HG03135 (cell line): ENCODE data around the gene RNPS1.
"Not testable (repeated sequence)": the region's sequence is repeated elsewhere in the genome, so short reads cannot be mapped to it uniquely, and the experiment has no call there.

Source experiments
- ATAC-seq: cut with Tn5 transposase; IDR thresholded peaks from one replicate; pipeline ENCODE4 v1.9.1; 2021; ENCODE audit warnings: mild to moderate bottlenecking, moderate library complexity; ENCODE audit not compliant: unreplicated experiment

Gene RNPS1

DNA sequence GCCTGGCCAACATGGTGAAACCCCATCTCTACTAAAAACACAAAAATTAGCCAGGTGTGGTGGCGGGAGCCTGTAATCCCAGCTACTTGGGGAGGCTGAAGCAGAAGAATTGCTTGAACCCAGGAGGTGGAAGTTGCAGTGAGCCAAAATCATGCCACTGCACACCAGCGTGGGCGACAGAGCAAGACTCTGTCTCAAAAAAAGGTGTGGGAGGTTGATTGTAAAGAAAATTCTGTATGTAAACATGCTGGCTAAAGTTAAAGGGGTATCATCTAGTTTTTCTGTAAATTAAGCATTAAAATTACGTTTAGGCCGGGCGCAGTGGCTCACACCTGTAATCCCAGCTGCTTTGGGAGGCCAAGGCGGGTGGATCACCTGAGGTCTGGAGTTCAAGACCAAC, 9.4 kb downstream of the RNPS1 start:
- not testable (repeated sequence) for ATAC-seq

DNA sequence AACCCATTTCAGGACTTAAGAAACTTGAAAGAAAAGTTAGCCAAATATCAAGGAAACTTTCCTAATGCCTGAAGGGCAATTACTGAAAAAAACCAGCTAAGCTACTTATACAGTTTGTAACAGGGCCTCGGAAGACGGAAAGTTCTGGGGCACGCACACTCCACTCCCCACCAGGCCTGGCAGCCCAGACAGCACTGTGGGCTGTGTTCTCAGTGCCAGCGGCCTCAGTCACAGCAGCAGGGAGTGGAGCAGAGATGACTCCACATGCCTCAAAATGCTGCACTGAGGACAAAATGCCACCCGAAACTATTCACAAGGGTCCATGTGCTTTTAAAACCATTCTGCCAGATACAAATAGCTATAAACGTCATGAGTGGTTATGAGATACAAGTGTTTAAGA, 10.2 kb downstream of the RNPS1 start:
- ATAC-seq: no peak

DNA sequence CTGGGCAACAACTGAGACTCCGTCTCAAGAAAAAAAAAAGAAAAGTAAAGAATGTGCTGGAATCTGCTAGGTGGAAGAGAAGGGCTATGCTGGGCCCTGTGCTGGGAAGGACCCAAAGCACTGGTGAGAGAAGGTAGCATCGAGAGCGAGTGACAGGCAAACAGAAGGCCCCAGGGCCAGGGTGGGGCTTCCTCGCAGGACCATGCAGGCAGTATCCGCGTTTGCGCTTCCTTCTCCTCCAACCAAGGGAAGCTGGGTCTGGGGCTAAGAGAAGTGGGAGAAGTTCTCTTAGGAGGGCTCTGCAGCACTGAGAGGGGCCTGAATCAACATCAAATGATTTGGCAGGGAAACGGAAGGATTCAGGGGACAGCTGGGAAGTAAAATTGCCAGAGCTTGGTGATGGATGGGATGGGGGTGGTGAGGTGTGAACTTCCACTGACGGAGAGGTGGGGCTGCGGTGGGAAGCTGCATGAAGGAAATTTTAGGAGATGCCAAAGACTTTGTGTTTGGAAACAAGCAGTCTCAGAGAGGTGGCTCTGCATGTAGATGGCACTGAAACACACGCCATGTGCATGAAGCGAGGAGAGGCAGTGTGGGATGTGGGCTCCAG, 11.3 kb downstream of the RNPS1 start:
- no peak for ATAC-seq

DNA sequence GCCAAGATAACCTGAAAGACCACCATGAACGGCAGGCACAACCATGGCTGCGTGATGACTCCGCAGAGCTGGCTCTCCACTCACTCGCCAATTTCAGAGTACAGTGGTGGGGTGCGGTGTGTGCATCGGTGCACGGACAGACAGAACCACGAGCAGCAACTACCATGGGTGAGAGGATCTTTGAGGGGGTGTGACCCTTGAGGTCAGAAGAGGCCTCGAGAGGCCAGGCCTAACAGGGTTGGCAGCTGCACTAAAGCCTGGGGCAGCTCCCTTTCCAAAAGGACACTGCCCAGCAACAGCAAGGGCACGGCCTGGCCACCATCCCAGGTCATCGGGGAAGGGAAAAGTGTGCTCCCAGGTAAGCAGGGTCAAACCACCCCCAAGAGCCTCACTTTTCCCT, 14.6 kb downstream of the RNPS1 start:
- ATAC-seq: no peak

DNA sequence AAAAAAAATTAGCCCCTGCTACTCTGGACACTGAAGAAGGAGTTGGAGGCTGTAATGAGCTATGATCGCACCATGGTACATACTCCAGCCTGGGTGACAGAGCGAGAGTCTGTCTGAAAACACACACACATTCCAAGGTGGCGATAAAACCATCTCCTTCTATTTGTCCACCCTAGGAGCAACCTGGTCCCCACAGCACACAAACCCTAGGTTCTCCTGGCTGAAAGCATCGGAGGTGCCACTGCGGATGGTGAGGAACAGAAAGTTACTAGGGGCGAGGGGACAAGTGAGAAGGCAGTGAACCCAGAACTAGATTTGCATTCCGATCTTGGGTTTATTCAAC, 15.1 kb downstream of the RNPS1 start:
- ATAC-seq: no peak

DNA sequence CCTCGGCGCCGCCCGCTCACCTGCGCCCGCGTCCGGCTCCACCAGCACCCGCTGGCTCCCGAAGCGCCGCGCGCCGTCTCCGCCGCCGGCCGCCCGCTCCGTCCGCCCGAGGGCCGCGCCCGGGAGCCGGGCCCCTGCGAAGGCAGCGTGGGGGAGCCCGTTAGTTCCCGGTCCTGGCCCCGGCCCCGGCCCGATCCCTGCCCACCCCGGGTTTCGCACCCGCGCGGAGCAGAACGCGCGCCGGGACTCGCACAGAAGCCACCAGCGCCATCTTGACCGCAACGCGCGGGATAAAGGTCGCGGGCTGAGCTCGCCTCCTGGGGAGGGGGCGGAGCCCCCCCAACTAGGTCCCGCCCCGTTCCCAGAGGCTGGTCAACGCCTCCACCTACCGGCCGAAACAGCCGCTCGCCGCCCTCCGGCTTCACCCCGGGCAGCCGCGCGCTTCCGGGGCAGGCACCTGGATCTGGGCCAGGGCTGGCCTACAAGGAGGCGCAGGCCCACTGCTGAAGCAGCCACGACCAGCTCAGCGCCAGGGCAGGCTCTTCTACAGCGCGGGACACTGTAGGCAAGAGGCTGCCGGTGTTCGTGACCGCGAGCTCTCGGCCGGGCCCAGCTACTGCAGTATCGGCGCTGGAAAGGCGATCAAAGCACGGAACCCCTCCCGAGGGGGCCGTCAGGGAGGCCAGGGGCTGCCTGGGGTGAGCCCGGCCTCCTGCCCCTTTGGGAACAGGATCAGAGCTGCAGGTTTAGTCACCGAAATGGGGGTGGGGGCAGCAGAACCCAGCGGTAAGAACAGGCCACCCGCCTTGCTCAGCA, 16.4 kb downstream of the RNPS1 start, which contains the start of gene ECI1:
Gene ECI1 (minus strand): TSS at position 292 of the 816 bp plus-strand sequence. CDS start 21 bp downstream, at position 271.
- peak; percentile 82 for ATAC-seq

DNA sequence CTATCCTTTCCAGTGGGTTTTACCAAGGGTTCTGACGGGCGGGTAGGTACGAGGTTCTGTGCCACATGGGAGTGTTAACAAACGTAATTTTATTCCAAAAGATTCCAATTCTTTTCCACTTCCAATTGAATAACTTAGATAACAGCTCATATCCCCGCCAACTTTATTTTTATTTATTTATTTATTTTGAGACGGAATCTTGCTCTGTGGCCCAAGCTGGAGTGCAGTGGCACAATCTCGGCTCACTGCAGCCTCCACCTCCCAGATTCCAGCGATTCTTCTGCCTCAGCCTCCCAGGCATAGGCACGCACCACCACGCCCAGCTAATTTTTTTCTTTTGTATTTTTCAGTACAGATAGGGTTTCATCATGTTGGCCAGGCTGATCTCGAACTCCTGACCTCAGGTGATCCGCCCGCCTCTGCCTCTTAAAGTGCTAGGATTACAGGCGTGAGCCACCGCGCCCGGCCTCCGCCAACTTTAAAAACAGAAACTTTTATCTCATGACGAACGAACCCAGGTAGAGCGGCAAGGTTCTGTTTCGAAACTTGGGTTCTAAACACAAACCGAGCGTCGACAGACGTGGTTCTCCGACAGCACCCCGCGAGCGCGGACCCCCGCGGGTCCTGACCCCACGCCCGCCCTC, 17.2 kb downstream of the RNPS1 start:
- ATAC-seq: no peak

DNA sequence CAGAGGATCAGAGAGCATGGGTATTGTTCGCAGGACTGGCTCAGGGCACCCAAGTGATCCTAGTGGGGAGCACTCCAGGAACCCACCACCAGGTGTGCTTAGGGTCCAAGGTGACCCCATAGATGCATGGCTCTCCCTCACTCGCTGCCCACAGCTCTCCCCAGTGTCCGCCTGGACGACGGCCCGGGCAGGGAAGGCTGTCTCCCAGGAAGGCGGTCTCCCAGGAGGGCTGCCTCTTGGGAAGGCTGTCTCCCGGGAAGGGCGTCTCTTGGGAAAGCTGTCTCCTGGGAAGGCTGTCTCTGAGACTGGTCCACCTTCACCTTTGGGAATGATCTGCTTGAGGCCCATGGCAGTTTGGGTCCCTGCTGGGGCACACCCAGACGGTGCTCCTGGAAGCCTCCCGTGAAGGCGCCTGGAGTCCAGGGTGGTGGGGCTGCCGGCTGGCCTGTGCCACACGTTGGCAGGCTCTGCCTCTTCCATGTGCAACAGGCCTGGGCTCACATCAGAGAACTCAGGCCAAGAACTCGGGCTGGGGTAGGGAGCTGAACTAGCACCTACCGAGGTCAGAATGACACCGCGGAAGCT, 21.5 kb downstream of the RNPS1 start:
- ATAC-seq: no peak

DNA sequence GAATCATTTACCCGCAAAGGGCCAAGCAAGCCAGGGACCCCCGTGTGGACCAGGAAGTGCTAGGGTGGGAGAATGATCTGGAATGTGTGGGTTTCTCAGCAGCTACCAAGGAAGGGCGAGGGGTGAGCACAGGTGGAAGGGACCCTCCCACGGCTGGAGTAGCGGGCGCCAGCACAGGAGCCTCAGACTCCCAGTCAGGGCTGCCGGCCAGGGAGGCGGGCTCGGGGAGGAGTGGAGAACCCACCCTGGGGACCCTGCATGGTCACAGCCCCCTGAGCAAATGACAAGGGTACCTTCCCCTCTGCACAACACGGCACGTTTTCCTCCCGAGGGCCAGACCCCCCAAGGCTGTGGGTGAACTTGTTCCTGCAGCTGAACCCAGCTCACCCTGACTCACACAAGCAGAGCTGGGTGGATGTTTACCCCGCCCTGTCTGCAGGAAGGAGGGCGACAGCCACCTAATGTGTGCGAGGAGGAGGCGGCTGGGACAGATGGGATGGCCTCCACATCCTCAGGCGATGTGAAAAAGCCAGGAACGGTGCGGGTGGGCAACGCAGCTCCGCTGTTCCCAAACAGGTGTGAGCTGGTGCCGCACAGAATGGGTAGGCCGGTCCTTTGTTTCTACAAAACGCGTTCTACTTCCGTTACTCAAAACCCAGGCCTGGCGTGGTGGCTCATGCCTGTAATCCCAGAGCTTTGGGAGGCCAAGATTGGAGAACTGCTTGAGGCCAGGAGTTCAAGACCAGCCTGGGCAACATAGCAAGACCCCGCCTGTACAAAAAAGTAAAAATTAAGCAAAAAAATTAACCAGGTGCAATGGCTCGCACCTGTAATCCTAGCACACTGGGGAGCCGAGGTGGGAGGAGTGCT, 22.8 kb downstream of the RNPS1 start:
- ATAC-seq: no peak

DNA sequence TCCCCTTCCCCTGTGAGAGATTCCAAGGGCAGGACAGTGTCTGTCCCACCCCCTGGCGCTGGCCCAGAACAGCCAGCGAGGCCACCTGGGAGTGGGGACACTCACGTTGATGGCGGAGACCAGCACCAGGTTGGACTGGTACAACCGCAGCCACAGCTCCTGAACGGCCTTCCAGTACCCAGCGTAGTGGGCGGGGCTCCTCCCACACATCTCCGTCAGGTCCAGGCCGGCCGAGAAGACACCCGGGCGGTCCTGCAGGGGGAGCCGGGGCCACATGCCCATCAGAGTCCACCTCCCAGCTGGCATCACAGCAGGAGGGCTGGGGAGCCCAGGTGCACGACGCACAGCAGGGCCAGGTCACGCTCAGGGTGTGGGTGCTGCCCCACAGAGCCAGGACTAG, 23.6 kb downstream of the RNPS1 start:
- no peak for ATAC-seq

DNA sequence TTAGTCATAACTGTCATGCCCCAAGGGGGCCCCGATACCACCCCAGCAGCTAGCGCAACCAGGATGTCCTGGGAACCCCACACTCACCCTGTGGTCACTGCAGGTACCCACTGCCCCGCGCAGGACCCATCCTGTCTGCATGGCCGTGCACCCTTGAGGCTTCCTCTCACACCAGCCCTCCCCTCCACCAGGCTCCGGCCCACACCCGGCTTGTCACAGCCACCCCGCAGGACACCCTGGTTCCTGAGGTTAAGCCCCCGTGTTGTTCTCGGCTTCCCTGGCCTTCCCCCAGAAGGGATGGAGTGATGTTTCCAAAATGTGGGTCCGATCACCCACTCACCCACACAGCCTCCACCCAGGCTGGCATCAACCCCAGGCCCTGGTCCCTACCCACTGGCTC, 24.1 kb downstream of the RNPS1 start:
- ATAC-seq: no peak

DNA sequence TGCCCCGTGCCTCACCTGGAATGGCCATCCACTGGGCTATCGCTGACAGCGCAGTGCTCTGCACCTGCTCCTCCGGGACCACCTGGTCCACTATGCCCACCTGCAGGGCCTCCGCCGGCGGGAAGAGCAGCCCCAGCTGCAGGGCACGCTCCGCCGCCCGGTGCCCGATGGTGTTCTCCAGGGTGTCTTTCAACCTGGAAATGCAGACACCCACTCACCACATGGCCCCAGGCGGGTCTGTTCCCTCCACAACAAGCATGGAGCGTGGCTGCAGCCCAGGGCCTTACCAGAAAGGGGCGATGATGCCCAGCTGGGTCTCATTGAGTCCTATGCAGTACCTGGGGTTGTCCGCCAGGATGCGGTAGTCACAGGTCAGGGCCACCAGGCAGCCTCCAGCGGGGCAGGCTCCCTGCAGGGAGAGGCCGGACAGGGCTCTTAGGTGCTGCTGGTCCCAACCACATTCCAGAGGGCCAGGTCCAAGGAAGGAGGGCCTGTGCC, 24.8 kb downstream of the RNPS1 start:
- ATAC-seq: no peak

DNA sequence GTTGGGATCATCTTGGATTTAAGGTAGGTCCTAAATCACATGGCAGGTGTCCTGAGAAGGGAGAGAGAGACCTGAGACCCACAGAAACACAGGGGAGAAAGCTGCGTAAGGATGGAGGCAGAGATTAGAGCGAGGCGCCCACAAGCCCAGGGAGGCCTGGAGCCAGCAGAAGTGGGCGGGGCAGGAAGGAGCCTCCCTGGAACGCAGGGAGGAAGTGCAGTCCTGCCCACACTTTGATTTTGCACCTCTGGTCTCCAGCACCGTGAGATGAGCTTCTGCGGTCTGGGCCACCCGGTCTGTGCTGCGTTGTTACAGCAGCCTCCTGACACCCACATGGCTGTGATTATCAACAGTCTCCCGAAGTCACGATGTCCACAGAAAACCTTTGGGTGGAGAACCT, 25.3 kb downstream of the RNPS1 start:
- no peak for ATAC-seq

DNA sequence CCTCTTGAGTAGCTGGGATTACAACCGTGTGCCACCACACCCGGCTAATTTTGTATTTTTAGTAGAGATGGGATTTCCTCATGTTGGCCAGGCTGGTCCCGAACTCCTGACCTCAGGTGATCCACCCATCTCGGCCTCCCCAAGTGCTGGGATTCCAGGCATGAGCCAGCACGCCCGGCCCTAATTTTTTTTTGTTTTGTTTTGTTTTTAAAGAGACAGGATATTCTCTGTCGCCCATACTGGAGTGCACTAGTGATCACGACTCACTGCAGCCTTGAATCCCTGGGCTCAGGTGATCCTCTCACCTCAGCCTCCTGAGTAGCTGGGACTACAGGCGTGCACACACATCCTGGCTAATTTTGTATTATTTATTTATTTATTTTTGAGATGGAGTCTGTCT, 27.6 kb downstream of the RNPS1 start:
- not testable (repeated sequence) for ATAC-seq

DNA sequence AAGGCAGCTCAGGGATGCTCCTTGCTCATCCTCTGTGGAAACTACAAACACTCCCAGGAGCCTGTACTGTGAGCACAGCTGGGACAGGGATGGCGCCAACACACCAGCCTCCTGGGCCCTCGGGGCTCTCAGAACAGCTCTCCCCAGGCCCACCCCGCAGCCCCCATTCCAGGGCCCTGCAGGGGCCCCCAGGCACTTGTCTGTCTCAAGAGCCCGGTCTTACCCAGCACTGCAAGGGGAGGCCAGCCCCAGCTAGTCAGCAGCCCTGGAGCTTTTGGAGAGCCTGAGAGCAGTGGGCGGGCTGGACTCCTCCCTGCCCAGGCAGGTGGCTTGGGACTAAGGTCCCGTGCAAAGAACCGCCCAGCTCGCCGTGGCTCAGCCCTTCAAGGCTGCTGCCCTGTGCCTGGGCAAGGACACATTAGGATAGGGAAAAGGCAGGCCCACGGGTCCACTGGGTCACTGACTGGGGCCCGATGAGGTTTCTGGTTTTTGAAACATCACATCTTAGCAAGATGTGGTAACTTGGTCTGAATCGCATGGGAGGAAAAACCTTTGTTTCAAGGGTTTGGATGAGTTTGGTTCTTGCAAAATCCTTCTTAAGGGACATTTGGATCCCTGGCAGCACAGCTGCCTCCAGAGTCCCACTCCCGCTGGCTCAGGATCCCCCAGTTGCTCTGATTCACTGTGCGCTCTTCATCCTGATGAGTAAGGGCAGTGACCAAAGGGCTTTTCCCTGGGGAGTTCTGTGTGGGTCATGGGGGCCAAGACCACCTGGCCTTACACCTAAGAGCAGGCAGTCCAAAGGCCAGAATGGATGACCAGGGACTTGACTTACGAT, 28.9 kb downstream of the RNPS1 start:
- ATAC-seq: no peak

DNA sequence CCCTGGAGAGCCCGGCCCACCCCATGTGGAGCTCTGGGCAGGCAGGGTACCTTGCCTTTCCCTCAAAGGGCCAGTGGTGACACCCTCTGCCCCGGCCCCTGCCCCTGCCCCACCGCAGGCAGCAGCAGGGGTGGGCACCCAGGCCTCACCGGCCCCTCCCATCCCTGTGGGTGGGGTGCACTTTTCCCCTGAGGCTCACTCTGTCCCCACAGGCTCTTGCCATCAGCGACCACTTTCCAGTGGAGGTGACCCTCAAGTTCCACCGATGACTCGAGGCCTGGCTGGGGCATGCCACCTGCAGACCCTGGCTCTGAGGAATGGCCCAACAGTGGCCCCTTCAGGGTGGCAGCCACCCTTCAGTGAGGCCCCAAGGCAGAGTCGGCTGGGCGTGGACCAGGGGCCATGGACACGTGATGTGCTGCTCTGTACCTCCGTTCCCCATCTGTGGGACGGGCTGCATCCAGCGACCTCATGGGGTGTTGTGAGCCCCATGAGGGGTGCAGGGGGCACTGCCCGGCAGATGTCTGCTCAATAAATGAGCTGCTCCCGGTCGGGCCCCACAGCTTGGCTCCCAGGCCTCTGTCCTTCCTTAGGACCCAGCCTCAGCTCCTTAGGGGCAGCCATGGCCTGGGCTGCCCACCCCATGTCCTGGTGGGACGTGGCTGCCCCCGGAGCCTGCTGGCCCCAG, 29.6 kb downstream of the RNPS1 start:
- no peak for ATAC-seq

DNA sequence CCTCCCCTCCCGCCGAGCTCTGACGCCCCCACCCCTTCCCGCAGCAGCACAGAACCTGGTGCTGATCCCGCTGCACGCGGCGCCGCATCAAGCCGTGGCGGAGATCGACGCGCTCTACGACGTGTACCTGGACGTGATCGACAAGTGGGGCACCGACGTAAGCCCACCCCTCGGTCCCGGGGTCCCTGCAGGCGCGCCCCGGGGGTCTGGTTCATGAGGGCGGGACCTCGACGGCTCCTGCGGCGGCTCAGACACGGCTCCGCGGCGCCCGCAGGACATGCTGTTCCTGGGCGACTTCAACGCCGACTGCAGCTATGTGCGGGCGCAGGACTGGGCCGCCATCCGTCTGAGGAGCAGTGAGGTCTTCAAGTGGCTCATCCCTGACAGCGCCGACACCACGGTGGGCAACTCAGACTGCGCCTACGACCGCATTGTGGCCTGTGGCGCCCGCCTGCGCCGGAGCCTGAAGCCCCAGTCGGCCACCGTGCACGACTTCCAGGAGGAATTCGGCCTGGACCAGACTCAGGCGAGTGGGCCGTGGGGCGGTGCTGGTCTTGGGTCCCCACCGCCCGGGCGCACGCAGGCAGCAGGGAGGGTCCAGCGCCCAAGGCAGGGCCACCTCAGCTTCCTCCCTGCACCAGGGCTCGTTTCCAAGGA, 30.3 kb downstream of the RNPS1 start:
- ATAC-seq: no peak

DNA sequence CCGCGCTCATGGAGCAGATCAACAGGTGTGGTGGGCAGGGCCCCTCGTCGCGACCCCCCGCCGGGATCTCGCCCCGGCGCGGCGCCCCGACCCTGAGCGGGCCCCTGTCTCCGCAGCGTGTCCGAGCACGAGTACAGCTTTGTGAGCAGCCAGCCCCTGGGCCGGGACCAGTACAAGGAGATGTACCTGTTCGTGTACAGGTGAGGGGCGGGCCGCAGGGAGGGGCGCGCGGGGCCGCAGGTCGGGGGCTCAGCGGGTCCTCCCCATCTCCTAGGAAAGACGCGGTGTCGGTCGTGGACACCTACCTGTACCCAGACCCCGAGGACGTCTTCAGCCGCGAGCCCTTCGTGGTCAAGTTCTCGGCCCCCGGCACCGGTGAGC, 30.8 kb downstream of the RNPS1 start:
- ATAC-seq: no peak
